ENCODE data around the gene CD55. TPM values are rescaled to one million over a fixed set of nuclear protein-coding genes. Genes with fewer than 3 reads are reported as not detected.

Gene CD55
- 10 to 100 TPM; 46.0 to 70.8 (median 52.4) TPM for polyA plus RNA-seq (ENCODE audit: insufficient read length in 4 of 4)

- DNase-seq (ENCODE audit: low read depth in 4 of 4, low spot score in 2 of 4), result peak; percentile 75 to 89 (median 81)
Measured at GRCh38 chr1:207321079-207321789, at the start of gene CD55. Gene CD55, plus strand, starts transcription at chr1:207321678. Its CDS starts 88 bp downstream, at chr1:207321766.

- DNase-seq (ENCODE audit: low read depth in 4 of 4, low spot score in 2 of 4), result no peak
Measured at GRCh38 chr1:207274882-207275281, 46.6 kb upstream of the CD55 start.

GRCh38 chr1:207276465-207276864 lies 45.0 kb upstream of the CD55 start:
- DNase-seq (ENCODE audit: low read depth in 4 of 4, low spot score in 2 of 4), result no peak

- DNase-seq (ENCODE audit: low read depth in 4 of 4, low spot score in 2 of 4), result no peak
Measured at GRCh38 chr1:207277241-207277640, 44.2 kb upstream of the CD55 start.

GRCh38 chr1:207279652-207280051 lies 41.8 kb upstream of the CD55 start:
- no peak for DNase-seq (ENCODE audit: low read depth in 4 of 4, low spot score in 2 of 4)

GRCh38 chr1:207280706-207281105 lies 40.8 kb upstream of the CD55 start:
- DNase-seq (ENCODE audit: low read depth in 4 of 4, low spot score in 2 of 4), result no peak

- no peak for DNase-seq (ENCODE audit: low read depth in 4 of 4, low spot score in 2 of 4)
Measured at GRCh38 chr1:207282058-207282457, 39.4 kb upstream of the CD55 start.

GRCh38 chr1:207282496-207283380 lies 38.7 kb upstream of the CD55 start:
- no peak for DNase-seq (ENCODE audit: low read depth in 4 of 4, low spot score in 2 of 4)

- no peak for DNase-seq (ENCODE audit: low read depth in 4 of 4, low spot score in 2 of 4)
Measured at GRCh38 chr1:207283421-207283820, 38.1 kb upstream of the CD55 start.

- no peak for DNase-seq (ENCODE audit: low read depth in 4 of 4, low spot score in 2 of 4)
Measured at GRCh38 chr1:207284209-207284897, 37.1 kb upstream of the CD55 start.

GRCh38 chr1:207286786-207287468 lies 34.6 kb upstream of the CD55 start:
- DNase-seq (ENCODE audit: low read depth in 4 of 4, low spot score in 2 of 4), result no peak

- DNase-seq (ENCODE audit: low read depth in 4 of 4, low spot score in 2 of 4), result no peak
Measured at GRCh38 chr1:207288315-207288714, 33.2 kb upstream of the CD55 start.

- DNase-seq (ENCODE audit: low read depth in 4 of 4, low spot score in 2 of 4), result no peak
Measured at GRCh38 chr1:207289756-207290155, 31.7 kb upstream of the CD55 start.

- no peak for DNase-seq (ENCODE audit: low read depth in 4 of 4, low spot score in 2 of 4)
Measured at GRCh38 chr1:207291723-207292122, 29.8 kb upstream of the CD55 start.

- DNase-seq (ENCODE audit: low read depth in 4 of 4, low spot score in 2 of 4), result no peak
Measured at GRCh38 chr1:207298186-207298585, 23.3 kb upstream of the CD55 start.

- DNase-seq (ENCODE audit: low read depth in 4 of 4, low spot score in 2 of 4), result no peak
Measured at GRCh38 chr1:207298636-207299398, 22.7 kb upstream of the CD55 start.

GRCh38 chr1:207300970-207301369 lies 20.5 kb upstream of the CD55 start:
- DNase-seq (ENCODE audit: low read depth in 4 of 4, low spot score in 2 of 4), result no peak

- no peak for DNase-seq (ENCODE audit: low read depth in 4 of 4, low spot score in 2 of 4)
Measured at GRCh38 chr1:207302618-207303393, 18.7 kb upstream of the CD55 start.

All from left renal cortex interstitium (tissue), 4 donors.